ENCODE measurements around the gene IL22RA1. TPM values are rescaled to one million over a fixed set of nuclear protein-coding genes. Genes with fewer than 3 reads are reported as not detected.

IL22RA1 gene
- total RNA-seq, 1 experiment from 2014 or later, result 5.0 TPM

DNA sequence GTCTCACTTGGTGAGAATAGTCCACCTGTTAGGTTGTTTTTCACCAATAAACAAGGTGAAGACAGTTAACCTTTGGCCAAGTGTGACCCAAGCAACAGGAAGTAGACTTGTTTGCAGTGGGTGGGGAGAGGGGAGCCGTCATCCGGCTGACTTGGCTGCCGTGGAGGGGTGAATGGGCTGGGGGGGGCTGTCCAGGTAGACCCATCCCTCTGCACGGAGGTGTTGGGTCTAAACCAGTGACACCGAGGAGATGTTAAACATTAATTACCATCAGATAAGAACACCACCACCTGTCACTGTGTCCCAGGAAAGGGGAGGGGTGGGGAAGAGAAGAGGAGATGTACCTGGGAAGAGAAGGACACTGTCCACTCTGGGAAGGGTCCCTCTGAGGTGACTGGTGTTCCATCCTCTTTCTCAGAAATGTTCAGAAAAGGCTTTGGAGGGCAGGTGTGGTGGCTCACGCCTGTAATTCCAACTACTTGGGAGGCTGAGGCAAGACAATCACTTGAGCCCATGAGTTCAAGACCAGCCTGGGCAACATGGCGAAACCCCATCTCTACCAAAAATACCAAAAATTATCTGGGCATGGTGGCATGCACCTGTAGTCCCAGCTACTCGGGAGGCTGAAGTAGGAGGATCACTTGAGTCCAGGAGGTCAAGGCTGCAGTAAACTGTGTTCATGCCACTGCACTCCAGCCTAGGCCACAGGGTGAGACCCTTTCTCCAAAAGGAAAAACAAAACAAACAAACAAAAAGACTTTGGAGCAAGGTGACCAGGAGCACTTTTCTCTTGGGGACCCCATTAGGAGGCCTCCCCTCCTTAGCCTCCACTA, 24.3 kb downstream of the IL22RA1 start:
- no peaks in the 10 kb centered on the region for H4K20me1 ChIP-seq (ENCODE audit: insufficient read depth)
- no peak for TF ChIP-seq EZH2 (IDR thresholded peaks at IDR 0.05; ENCODE audit: low read depth)
- TF ChIP-seq, protein P1, sequence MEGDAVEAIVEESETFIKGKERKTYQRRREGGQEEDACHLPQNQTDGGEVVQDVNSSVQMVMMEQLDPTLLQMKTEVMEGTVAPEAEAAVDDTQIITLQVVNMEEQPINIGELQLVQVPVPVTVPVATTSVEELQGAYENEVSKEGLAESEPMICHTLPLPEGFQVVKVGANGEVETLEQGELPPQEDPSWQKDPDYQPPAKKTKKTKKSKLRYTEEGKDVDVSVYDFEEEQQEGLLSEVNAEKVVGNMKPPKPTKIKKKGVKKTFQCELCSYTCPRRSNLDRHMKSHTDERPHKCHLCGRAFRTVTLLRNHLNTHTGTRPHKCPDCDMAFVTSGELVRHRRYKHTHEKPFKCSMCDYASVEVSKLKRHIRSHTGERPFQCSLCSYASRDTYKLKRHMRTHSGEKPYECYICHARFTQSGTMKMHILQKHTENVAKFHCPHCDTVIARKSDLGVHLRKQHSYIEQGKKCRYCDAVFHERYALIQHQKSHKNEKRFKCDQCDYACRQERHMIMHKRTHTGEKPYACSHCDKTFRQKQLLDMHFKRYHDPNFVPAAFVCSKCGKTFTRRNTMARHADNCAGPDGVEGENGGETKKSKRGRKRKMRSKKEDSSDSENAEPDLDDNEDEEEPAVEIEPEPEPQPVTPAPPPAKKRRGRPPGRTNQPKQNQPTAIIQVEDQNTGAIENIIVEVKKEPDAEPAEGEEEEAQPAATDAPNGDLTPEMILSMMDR (conservative IDR thresholded peaks at IDR 0.05), result no peak
- H3K4me1 ChIP-seq (replicated peaks; ENCODE audit: insufficient read depth), result peaks cover 20% of the 10 kb centered on the region
- H2AFZ ChIP-seq, result no peak overlapping the region
- no peak overlapping the region; the same call in 1 of the 2 replicates for H3K27ac ChIP-seq
- BruUV-seq (replicated peaks), result no TSS peak
- intact Hi-C loops (cut with micrococcal nuclease; ENCODE audit: unreplicated experiment), result no loop called here
- H3K4me3 ChIP-seq, result no peak overlapping the region
- ChIA-PET CTCF (interaction anchor here (1.2 kb wide), 1 partner anchor 32 kb away, joined by 5 read pairs; no protein-coding TSS in a partner anchor), POLR2A (ENCODE audit: unreplicated experiment) (interaction anchor here (1.4 kb wide), 1 partner anchor 32 kb away, joined by 9 read pairs; no protein-coding TSS in a partner anchor)
- H3F3A ChIP-seq (ENCODE audit: insufficient read depth, low read depth), result no peaks in the 10 kb centered on the region
- no peaks in the 10 kb centered on the region for H3K36me3 ChIP-seq (ENCODE audit: low read depth)
- no peaks in the 10 kb centered on the region for H3K9me3 ChIP-seq (ENCODE audit: insufficient read depth, low read depth)
- DNase-seq, result no peak
- H3K4me2 ChIP-seq, result peak overlapping the region; percentile 53
- H3K27me3 ChIP-seq (ENCODE audit: insufficient read depth, low read depth), result no peaks in the 10 kb centered on the region
- H3K9me2 ChIP-seq (ENCODE audit: insufficient read depth), result no peaks in the 10 kb centered on the region
- no peaks in the 10 kb centered on the region for H3K79me2 ChIP-seq (ENCODE audit: low read depth)

DNA sequence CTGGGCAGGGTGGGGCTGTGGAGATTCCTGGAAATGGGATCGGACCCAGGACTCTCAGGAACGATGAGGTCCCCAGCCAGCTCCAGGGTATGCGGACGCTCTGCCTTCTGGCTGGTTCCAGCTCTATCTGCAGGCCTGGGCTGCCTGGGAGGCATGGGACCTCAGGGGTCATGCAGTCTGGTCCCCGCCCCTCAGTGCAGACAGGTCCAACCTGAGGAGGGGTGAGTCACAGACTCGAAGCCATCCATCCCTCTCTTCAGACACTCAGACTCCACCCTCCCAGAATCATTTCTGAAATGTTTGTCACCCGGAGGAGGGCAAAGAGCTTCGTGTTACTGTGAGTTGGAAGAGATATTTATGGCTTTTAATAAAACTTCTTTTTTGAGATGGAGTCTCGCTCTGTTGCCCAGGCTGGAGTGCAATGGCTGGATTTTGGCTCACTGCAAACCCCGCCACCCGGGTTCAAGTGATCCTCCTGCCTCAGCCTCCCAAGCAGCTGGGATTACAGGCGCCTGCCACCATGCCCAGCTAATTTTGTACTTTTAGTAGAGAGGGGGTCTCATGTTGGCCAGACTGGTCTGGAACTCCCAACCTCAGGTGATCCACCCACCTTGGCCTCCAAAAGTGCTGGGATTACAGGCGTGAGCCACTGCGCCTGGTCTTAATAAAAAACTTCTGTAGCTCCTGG, 25.1 kb downstream of the IL22RA1 start:
- ChIA-PET POLR2A (ENCODE audit: unreplicated experiment) (interaction anchor here (0.6 to 1.4 kb wide), 3 partner anchors 33 to 426 kb away, joined by 3 to 9 read pairs (median 4); partner anchors contain the start of gene RPL11), CTCF (interaction anchor here (0.5 to 1.2 kb wide), 3 partner anchors 26 to 630 kb away, joined by 3 to 5 read pairs (median 3); partner anchors contain the start of gene IL22RA1)
- H2AFZ ChIP-seq, result no peak overlapping the region
- no peaks in the 10 kb centered on the region for H3K9me3 ChIP-seq (ENCODE audit: insufficient read depth, low read depth)
- H3F3A ChIP-seq (ENCODE audit: insufficient read depth, low read depth), result no peaks in the 10 kb centered on the region
- H3K27me3 ChIP-seq (ENCODE audit: insufficient read depth, low read depth), result no peaks in the 10 kb centered on the region
- H3K4me1 ChIP-seq (replicated peaks; ENCODE audit: insufficient read depth), result peaks cover 20% of the 10 kb centered on the region
- H3K36me3 ChIP-seq (ENCODE audit: low read depth), result no peaks in the 10 kb centered on the region
- H3K4me3 ChIP-seq, result no peak overlapping the region
- BruUV-seq (replicated peaks), result TSS peak; percentile 82
- H3K79me2 ChIP-seq (ENCODE audit: low read depth), result no peaks in the 10 kb centered on the region
- H3K9me2 ChIP-seq (ENCODE audit: insufficient read depth), result no peaks in the 10 kb centered on the region
- no peak overlapping the region; the same call in 1 of the 2 replicates for H3K27ac ChIP-seq
- no peaks in the 10 kb centered on the region for H4K20me1 ChIP-seq (ENCODE audit: insufficient read depth)
- H3K4me2 ChIP-seq, result peak overlapping the region; percentile 53
- peak; percentile 59 to 79 for DNase-seq
- intact Hi-C loops (cut with micrococcal nuclease; ENCODE audit: unreplicated experiment), result no loop called here
- TF ChIP-seq, protein P1 (conservative IDR thresholded peaks at IDR 0.05), result no peak
- TF ChIP-seq EZH2 (IDR thresholded peaks at IDR 0.05; ENCODE audit: low read depth), result no peak

DNA sequence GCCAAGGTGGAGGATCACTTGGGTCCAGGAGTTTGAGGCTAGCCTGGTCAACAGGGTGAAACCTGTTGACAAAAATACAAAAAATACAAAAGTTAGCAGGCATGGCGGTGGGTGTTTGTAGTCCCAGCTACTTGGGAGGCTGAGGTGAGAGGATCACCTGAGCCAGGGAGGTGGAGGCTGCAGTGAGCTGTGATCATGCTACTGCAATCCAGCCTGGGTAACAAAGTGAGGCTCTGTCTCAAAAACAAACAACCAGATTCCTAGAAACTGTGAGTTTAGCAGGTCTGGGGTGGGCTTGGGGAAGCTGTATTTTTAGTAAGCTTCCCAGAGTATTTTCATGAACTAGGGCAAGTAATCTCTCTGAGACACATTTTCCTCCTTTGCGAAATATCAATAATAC, 25.8 kb downstream of the IL22RA1 start:
- ChIA-PET CTCF (interaction anchor here (0.5 to 1.0 kb wide), 2 partner anchors 26 to 631 kb away, joined by 3 read pairs; partner anchors contain the start of gene IL22RA1), POLR2A (ENCODE audit: unreplicated experiment) (interaction anchor here (0.6 to 1.4 kb wide), 3 partner anchors 34 to 179 kb away, joined by 3 to 9 read pairs (median 6); no protein-coding TSS in a partner anchor)
- H3F3A ChIP-seq (ENCODE audit: insufficient read depth, low read depth), result no peaks in the 10 kb centered on the region
- H3K9me2 ChIP-seq (ENCODE audit: insufficient read depth), result no peaks in the 10 kb centered on the region
- H3K79me2 ChIP-seq (ENCODE audit: low read depth), result no peaks in the 10 kb centered on the region
- no peaks in the 10 kb centered on the region for H3K9me3 ChIP-seq (ENCODE audit: insufficient read depth, low read depth)
- TF ChIP-seq, protein P1 (conservative IDR thresholded peaks at IDR 0.05), result no peak
- no peak for TF ChIP-seq EZH2 (IDR thresholded peaks at IDR 0.05; ENCODE audit: low read depth)
- no peak overlapping the region for H3K27ac ChIP-seq
- no peak overlapping the region for H3K4me2 ChIP-seq
- no peaks in the 10 kb centered on the region for H4K20me1 ChIP-seq (ENCODE audit: insufficient read depth)
- BruUV-seq (replicated peaks), result TSS peak; percentile 47
- no peak for DNase-seq
- H3K27me3 ChIP-seq (ENCODE audit: insufficient read depth, low read depth), result no peaks in the 10 kb centered on the region
- no peak overlapping the region for H3K4me3 ChIP-seq
- intact Hi-C loops (cut with micrococcal nuclease; ENCODE audit: unreplicated experiment), result no loop called here
- no peak overlapping the region for H2AFZ ChIP-seq
- no peaks in the 10 kb centered on the region for H3K36me3 ChIP-seq (ENCODE audit: low read depth)
- peaks cover 20% of the 10 kb centered on the region for H3K4me1 ChIP-seq (replicated peaks; ENCODE audit: insufficient read depth)
